Activated naive CD4-positive, alpha-beta T cell treated with anti-CD3 and anti-CD28 coated beads, Interleukin-2, amount 50 U/mL, for 24 hours (primary cell): Measurements from ENCODE around the gene INSIG1.

Experiments
- H3K27ac Mint-ChIP-seq: one replicate; pipeline ENCODE4 v1.8.0; 2021; ENCODE audit warnings: mild to moderate bottlenecking, mixed read lengths
- H3K27me3 Mint-ChIP-seq: one replicate; pipeline ENCODE4 v1.8.0; 2021; ENCODE audit warnings: mixed read lengths
- H3K36me3 Mint-ChIP-seq: one replicate; pipeline ENCODE4 v1.8.0; 2021; ENCODE audit warnings: mixed read lengths
- H3K4me1 Mint-ChIP-seq: one replicate; pipeline ENCODE4 v1.8.0; 2021; ENCODE audit warnings: mixed read lengths
- H3K4me3 Mint-ChIP-seq: one replicate; pipeline ENCODE4 v1.8.0; 2021; ENCODE audit warnings: mild to moderate bottlenecking, mixed read lengths
- H3K9me3 Mint-ChIP-seq: one replicate; pipeline ENCODE4 v1.8.0; 2021; ENCODE audit warnings: mixed read lengths

The INSIG1 gene

DNA sequence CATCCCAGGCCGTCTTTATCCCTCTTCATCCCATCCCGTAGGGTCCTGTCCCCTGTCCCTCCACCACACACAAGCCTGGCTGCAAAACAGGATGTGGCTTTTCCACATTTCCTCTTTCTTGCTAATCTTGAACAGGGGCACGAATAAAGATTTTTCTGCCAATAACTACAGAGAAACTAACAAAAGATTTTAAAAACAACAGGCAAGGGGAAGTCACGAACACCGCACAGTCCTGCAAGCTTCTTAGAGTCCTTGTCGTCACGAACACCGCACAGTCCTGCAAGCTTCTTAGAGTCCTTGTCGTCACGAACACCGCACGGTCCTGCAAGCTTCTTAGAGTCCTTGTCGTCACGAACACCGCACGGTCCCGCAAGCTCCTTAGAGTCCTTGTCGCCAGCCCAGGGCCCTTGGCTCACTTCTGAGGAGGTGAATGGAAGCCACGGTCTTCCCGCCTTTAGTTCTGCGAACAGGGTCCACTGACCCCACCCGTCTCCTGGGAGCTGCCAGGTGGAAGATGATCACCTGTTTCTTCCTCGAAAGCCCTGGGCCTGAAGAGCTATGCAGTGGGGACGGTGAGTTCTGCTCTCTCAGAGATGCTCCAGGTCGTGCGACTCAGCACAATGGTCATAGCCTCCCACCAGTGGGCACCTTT lies 10.3 kb upstream of the INSIG1 start:
- peak overlapping the region; percentile 3 for H3K27ac Mint-ChIP-seq
- H3K9me3 Mint-ChIP-seq, result no peaks in the 10 kb centered on the region
- peaks cover 32% of the 10 kb centered on the region for H3K4me1 Mint-ChIP-seq
- H3K36me3 Mint-ChIP-seq, result no peaks in the 10 kb centered on the region
- no peak overlapping the region for H3K4me3 Mint-ChIP-seq
- H3K27me3 Mint-ChIP-seq, result no peaks in the 10 kb centered on the region

DNA sequence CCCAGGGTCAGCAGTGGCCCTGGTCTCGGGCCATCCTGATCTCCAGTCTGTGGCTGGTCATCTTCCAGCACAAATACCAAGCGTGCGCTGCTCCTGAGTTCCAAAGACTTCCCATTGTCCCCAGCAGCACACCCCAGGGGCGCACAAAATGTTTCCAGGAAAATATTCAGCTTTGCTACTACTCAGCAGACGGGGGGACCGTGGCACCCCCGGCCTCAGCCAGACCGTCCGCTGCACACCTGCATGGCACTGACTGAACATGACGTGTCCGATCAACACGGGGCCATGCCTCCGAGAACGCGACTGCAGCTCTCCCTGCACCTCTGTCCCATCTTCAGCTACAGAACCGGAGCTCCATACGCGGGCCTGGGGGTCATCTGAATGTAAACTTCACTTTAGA lies 9.6 kb upstream of the INSIG1 start:
- peaks cover 32% of the 10 kb centered on the region for H3K4me1 Mint-ChIP-seq
- H3K36me3 Mint-ChIP-seq, result no peaks in the 10 kb centered on the region
- H3K27ac Mint-ChIP-seq, result no peak overlapping the region
- no peaks in the 10 kb centered on the region for H3K27me3 Mint-ChIP-seq
- H3K4me3 Mint-ChIP-seq, result no peak overlapping the region
- no peaks in the 10 kb centered on the region for H3K9me3 Mint-ChIP-seq

DNA sequence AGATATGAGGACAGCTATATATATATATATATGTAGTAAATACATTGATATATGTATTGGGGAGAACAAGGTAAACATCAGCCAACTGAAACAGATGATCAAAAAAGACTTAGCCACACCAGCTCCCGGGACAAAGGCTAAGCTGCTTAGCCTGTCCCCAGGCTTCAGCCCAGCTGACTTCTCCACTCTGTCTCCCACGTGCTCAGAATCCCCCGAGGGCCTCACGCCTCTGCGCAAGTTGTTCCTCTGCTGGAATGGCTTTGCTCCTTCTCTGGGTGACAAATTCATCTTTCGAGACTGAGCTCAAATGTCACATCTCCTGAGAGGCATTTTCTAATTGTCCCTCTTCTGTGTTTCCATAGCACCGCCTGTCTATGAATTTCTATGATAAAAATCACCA lies 8.6 kb upstream of the INSIG1 start:
- no peaks in the 10 kb centered on the region for H3K27me3 Mint-ChIP-seq
- H3K27ac Mint-ChIP-seq, result no peak overlapping the region
- peaks cover 32% of the 10 kb centered on the region for H3K4me1 Mint-ChIP-seq
- H3K4me3 Mint-ChIP-seq, result no peak overlapping the region
- H3K36me3 Mint-ChIP-seq, result no peaks in the 10 kb centered on the region
- H3K9me3 Mint-ChIP-seq, result no peaks in the 10 kb centered on the region

DNA sequence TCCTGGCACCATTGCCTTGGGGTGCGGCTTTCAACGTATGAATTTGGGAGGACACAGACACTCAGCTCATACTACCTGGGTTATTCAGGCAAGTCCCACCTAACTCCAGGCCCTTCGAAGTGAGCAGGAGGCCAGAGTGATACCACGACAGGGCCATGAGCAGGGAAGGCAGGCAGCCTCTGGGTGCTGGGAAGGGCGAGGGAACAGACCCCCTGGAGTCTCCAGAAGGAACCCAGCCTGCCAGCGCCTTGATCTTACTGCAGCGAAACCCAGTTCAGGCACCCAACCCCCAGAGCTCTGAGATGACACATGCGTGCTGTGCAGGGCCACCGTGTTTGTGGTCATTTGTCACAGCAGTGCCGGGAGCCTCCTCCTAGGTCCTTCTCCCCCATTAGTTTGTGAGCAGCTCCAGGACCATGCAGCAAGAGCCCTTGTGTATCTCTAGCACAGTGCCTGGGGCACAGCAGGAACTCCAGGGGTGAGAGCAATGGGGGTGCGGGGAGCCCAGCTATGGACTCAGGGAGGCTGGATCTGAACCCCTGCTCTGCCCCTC lies 7.7 kb upstream of the INSIG1 start:
- Mint-ChIP-seq H3K9me3 (no peaks in the 10 kb centered on the region), H3K4me3 (no peak overlapping the region), H3K27me3 (no peaks in the 10 kb centered on the region), H3K27ac (no peak overlapping the region), H3K36me3 (no peaks in the 10 kb centered on the region), H3K4me1 (peaks cover 30% of the 10 kb centered on the region)

DNA sequence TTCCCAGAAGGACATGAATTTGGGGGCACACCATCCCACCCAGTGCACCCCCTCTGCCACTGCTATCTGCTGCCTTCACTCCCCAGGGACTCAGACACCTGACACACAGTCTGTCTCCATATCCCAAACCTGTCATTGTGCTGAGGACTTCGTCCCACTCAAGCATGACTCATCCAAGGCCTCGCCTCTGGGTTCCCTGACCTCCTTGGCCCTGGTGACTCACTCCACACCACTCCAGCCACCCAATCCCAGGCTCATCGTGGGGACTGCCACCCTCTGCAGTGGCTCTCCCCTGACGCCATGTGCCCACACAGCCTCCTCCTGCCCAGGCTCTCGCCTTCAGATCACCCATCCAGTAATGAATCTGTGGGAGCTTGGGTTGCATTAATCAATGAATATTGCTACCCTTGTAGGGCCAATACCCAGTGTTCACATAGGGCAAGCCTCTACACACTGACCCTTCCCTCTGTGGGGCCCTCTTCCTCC lies 6.6 kb upstream of the INSIG1 start:
- Mint-ChIP-seq H3K4me3 (no peak overlapping the region), H3K27me3 (no peaks in the 10 kb centered on the region), H3K4me1 (peaks cover 23% of the 10 kb centered on the region), H3K36me3 (no peaks in the 10 kb centered on the region), H3K9me3 (no peaks in the 10 kb centered on the region), H3K27ac (no peak overlapping the region)

DNA sequence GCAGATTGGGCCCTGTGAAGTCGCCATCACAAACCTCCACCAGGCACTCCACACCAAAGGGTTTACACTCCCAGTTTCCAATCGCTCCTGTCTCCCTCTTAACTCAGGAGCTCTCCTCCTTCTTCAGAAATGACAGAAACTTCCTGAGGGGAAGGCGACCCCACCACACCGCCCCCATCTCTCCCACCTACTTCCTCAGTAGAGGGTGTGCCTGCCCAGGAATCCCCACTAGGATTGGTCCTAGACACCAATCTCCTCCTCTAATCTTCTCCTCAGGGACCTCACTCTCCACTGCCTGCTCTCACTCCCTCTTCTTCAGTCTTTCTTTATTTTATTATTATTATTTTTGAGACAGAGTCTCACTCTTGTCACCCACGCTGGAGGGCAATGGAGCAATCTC lies 5.9 kb upstream of the INSIG1 start:
- Mint-ChIP-seq H3K4me1 (peaks cover 23% of the 10 kb centered on the region), H3K27ac (no peak overlapping the region), H3K9me3 (no peaks in the 10 kb centered on the region), H3K4me3 (no peak overlapping the region), H3K36me3 (no peaks in the 10 kb centered on the region), H3K27me3 (no peaks in the 10 kb centered on the region)

DNA sequence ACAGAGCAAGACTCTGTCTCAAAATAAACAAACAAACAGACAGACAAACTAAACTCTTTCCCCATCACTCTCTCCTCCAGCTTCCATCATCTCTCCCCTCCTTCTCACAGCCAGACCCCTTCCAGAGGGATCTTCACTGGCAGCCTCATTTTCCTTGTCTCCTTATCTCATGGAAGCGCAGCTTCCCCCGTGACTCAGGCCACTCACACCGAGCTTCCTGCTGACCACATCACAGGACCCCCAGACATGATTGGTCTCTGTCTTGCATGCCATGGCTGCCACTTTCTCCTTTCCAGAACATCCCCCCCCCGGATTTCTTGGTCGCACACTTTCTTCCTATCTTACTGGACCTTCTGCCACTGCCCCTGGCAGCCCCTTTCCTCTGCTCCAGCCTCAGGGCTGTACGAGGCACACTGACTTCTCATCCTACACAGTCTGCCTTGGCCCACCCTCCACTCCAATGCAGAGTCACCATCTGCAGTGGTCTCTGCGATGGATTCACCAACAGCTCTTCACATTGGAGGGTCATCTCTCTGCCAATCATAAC lies 4.9 kb upstream of the INSIG1 start:
- peaks cover 16% of the 10 kb centered on the region for H3K4me1 Mint-ChIP-seq
- H3K36me3 Mint-ChIP-seq, result no peaks in the 10 kb centered on the region
- no peaks in the 10 kb centered on the region for H3K9me3 Mint-ChIP-seq
- H3K27ac Mint-ChIP-seq, result no peak overlapping the region
- H3K4me3 Mint-ChIP-seq, result no peak overlapping the region
- H3K27me3 Mint-ChIP-seq, result no peaks in the 10 kb centered on the region

DNA sequence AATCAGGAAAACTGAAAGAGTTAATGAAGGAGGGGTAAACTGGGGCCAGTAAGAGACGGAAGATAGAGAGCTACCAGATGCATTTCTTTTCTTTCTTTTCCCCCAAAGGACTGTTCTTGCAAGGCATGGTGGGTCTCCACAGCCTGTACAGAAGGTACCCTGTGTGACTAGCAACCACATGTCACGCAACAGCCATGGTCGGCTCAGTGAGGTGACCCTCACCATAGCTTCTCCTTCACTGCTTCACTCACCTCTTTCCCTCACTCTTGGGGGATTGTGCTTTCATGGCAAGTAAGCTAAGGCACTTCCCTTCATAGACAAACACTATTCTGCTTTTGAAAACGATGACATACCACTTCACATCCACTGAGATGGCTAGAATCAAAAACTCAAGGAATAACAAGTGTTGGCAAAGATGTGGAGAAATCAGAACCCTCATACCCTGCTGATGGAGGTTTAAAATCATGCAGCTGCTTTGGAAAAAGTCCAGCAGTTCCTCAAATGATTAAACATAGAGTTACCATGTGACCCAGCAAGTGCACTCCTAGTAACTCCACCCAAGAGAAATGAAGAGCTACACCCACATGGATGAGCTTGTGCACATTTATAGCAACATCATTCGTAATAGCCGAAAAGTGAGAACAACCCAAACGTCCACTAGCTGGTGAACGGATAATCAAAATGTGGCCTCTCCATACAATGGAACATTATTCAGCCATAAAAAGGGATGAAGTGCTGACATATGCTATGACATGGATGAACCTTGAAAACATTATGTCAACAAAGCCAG lies 3.8 kb upstream of the INSIG1 start:
- H3K27me3 Mint-ChIP-seq, result no peaks in the 10 kb centered on the region
- H3K9me3 Mint-ChIP-seq, result no peaks in the 10 kb centered on the region
- H3K27ac Mint-ChIP-seq, result no peak overlapping the region
- peaks cover 9% of the 10 kb centered on the region for H3K4me1 Mint-ChIP-seq
- H3K36me3 Mint-ChIP-seq, result no peaks in the 10 kb centered on the region
- no peak overlapping the region for H3K4me3 Mint-ChIP-seq

DNA sequence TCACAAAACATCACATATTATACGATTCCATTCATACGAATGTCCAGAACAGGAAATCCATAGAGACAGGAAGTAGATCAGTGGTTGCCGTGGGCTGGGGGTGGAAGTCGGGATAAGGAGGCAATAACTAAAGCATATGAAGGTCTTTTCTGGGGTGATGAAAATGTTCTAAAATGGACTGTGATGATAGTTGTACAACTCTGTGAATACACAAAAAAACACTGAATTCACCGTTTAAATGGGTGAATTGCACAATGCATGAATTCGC lies 3.2 kb upstream of the INSIG1 start:
- no peak overlapping the region for H3K4me3 Mint-ChIP-seq
- no peaks in the 10 kb centered on the region for H3K27me3 Mint-ChIP-seq
- no peaks in the 10 kb centered on the region for H3K36me3 Mint-ChIP-seq
- H3K4me1 Mint-ChIP-seq, result peaks cover 11% of the 10 kb centered on the region
- no peaks in the 10 kb centered on the region for H3K9me3 Mint-ChIP-seq
- H3K27ac Mint-ChIP-seq, result no peak overlapping the region

DNA sequence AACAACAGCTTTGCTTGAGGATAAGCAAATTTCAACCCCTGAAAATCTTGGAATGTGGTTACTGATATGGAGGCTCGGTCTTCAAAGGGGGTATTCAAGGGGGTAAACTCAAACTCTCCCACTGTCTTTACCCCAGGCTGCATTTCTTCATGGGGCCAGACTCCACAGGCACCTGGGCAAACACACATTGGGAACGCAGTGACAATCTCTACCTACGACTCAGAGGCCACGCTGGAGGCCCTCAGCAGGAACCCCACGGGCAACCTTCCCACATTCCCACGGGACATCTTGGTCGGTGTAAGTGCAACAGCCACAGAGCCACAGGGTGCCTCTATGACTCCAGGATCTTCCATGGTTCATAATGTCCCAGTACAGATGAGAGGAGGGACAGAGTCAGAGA lies 2.2 kb upstream of the INSIG1 start:
- no peak overlapping the region for H3K4me3 Mint-ChIP-seq
- H3K27ac Mint-ChIP-seq, result no peak overlapping the region

DNA sequence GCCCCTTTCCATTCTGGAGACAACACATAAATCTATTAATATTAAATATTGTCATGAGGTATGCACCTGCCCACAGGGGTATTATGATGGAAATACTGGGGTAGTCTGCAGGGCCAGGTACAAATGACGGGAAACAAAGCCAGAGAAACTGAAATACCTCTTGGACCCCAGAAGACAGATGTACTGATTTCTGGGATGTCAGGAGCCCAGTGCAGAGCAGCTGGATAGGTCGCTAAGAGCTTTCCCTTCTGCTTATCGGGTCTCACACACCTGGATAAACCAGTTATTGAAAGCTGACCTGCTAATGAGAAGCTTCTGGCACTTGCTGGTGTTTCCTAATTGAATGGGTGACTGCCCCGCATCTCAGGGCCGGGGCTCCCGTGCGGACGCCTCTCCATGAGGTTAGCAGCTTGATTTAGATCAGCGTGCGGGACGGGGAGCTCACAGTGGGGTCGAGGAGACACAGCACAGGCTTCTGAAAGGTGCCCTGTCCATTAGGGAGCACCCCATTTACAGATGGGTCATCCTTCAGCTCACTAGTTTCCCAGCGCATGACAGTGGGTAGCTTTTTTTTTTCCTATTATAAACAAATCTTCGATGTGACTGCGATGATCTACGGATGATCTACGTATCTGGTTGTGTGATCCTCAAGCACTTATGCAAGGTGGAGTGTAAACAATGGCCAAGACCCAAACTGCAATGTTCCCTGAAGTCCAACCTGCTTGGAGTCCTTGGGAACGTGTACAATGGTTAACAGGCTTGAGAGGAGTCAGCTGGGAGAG lies 1.5 kb upstream of the INSIG1 start:
- Mint-ChIP-seq H3K9me3 (no peaks in the 10 kb centered on the region), H3K27ac (peak overlapping the region; percentile 85), H3K4me1 (peaks cover 28% of the 10 kb centered on the region), H3K27me3 (no peaks in the 10 kb centered on the region), H3K4me3 (peak overlapping the region; percentile 84), H3K36me3 (peaks cover 6% of the 10 kb centered on the region)

More for the DNA sequence above, 2.2 kb upstream of the INSIG1 start:
- Mint-ChIP-seq H3K4me1 (peaks cover 21% of the 10 kb centered on the region), H3K27me3 (no peaks in the 10 kb centered on the region), H3K36me3 (peaks cover 3% of the 10 kb centered on the region), H3K9me3 (no peaks in the 10 kb centered on the region)

DNA sequence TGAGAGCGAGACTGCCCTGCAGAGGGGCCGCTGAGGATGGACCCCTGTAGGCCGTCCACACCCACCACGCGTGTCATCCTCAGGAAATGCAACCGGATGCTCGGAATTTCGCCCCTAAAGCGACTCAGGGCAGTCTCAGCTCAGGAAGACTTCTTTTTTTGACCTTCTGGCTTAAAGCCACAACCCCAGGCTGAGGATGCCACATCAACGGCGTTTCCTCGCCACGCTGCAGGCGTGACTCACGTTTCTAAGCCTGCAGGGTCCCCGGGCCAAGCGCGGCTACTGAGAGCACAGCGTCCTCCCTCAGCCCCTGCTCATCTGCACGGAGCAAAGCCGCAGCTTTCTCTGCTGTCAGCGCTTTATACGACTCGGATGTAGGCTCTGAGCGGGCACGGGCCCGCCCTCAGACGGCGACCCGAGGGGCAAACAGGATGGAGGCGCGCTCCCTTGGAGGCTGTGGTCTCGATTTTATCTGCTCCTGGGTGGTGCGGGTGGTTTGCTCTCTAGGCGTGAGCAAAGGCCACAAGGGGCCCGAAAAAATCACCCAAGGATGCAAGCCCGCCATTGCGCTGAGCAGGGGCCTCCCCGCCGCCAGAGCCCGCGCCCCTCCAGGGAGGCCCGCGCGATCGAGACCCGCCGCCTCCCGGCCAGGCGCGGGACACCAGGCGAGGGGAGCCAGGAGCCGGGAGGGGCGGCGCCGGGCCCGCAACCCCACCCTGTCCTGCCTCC lies 726 bp upstream of the INSIG1 start:
- peak overlapping the region; percentile 85 for H3K27ac Mint-ChIP-seq
- H3K36me3 Mint-ChIP-seq, result peaks cover 7% of the 10 kb centered on the region
- H3K27me3 Mint-ChIP-seq, result no peaks in the 10 kb centered on the region
- H3K4me1 Mint-ChIP-seq, result peaks cover 33% of the 10 kb centered on the region
- no peaks in the 10 kb centered on the region for H3K9me3 Mint-ChIP-seq
- peak overlapping the region; percentile 84 for H3K4me3 Mint-ChIP-seq

DNA sequence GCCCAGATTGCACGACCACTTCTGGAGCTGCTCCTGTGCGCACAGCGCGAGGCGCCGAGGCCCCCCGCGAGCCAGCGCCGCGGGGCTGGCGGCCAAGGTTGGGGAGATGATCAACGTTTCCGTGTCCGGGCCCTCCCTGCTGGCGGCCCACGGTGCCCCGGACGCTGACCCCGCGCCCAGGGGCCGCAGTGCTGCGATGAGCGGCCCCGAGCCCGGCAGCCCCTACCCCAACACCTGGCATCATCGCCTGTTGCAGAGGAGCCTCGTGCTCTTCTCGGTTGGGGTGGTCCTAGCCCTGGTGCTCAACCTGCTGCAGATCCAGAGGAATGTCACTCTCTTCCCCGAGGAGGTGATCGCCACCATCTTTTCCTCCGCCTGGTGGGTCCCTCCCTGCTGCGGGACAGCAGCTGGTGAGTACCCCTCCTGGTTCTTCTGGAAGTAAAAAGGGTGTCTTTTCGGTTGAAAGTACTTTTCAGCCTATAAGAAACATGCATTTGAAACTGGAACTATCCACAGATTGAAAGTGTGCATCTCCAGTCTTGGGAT lies 683 bp downstream of the INSIG1 start:
- Mint-ChIP-seq H3K36me3 (peaks cover 7% of the 10 kb centered on the region), H3K4me1 (peaks cover 33% of the 10 kb centered on the region), H3K4me3 (peak overlapping the region; percentile 94), H3K27ac (peak overlapping the region; percentile 96), H3K9me3 (no peaks in the 10 kb centered on the region), H3K27me3 (no peaks in the 10 kb centered on the region)

DNA sequence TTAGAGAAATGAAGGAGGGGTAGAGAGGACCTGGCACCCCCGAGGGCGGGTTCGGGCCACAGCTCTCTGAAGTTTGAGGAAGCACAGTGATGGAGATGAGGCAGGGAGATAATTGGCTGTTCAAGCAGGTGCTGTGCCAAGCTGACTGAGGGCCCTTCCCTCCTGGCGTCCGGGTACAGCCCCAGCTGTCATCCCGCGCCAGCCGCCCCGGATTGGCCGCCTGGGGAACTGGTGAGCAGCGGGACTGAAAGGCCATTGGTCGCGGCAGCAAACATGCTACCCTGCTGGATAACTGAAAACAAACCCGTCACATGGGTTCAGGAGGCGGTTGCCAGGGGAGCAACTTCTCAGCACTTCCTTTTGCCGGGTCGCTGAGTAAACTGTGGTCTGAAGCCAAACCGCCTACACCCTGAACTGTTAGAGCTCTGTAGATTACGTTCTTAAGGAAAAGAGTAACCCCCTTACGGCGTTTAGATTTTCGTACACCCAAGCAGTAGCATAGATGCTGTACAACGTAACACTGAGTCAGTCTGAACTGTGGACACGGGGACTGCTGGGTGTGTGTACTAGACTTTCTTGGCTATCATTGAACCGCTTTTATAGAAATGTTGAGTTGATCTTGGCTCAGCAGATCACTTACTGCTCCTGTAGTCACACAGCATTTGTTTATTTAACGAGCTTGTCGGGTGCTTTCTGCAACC lies 1.3 kb downstream of the INSIG1 start:
- Mint-ChIP-seq H3K27ac (peak overlapping the region; percentile 96), H3K4me3 (peak overlapping the region; percentile 94), H3K4me1 (peaks cover 33% of the 10 kb centered on the region), H3K9me3 (no peaks in the 10 kb centered on the region), H3K27me3 (no peaks in the 10 kb centered on the region), H3K36me3 (peaks cover 7% of the 10 kb centered on the region)
